ENCODE measurements around the gene ATP9B. TPM values are rescaled to one million over a fixed set of nuclear protein-coding genes. Genes with fewer than 3 reads are reported as not detected.
A peak's percentile ranks its signal among the peaks of the same experiment; 100 is the strongest.

ATP9B gene
- total and polyA plus RNA-seq, 8 donors = 29.2 to 41.5 (median 38.3) TPM

GRCh38 chr18:79368681-79369080, 299.5 kb downstream of the ATP9B start:
- peaks cover 0 to 35% of the 10 kb centered on the region in 2 donors for H3K36me3 ChIP-seq
- no peak for TF ChIP-seq CTCF (IDR thresholded peaks at IDR 0.05)
- ATAC-seq (peak; percentile 27), DNase-seq (no peak)
- H3K4me3 ChIP-seq = no peak overlapping the region
- H3K4me1 ChIP-seq = no peaks in the 10 kb centered on the region
- H3K9me3 ChIP-seq = no peaks in the 10 kb centered on the region
- intact Hi-C loops (cut with DNase I) = no loop called here
- no peak overlapping the region for H3K27ac ChIP-seq
- no peaks in the 10 kb centered on the region for H3K27me3 ChIP-seq

- H3K9me3 ChIP-seq = no peaks in the 10 kb centered on the region
- no peaks in the 10 kb centered on the region for H3K4me1 ChIP-seq
- ATAC-seq (no peak), DNase-seq (no peak)
- no peak for TF ChIP-seq CTCF (IDR thresholded peaks at IDR 0.05)
- H3K27me3 ChIP-seq = no peaks in the 10 kb centered on the region
- no peak overlapping the region for H3K4me3 ChIP-seq
- intact Hi-C loops (cut with DNase I) = no loop called here
- peaks cover 0 to 44% of the 10 kb centered on the region in 2 donors for H3K36me3 ChIP-seq
- H3K27ac ChIP-seq = no peak overlapping the region
These were observed 302.4 kb downstream of the ATP9B start for GRCh38 chr18:79371561-79372121.

GRCh38 chr18:79372461-79372860, 303.3 kb downstream of the ATP9B start:
- intact Hi-C loops (cut with DNase I) = no loop called here
- ATAC-seq (no peak), DNase-seq (no peak)
- TF ChIP-seq CTCF (IDR thresholded peaks at IDR 0.05) = no peak
- H3K4me3 ChIP-seq = no peak overlapping the region
- H3K9me3 ChIP-seq = no peaks in the 10 kb centered on the region
- no peaks in the 10 kb centered on the region for H3K4me1 ChIP-seq
- H3K36me3 ChIP-seq = peaks cover 0 to 52% of the 10 kb centered on the region in 2 donors
- no peak overlapping the region for H3K27ac ChIP-seq
- no peaks in the 10 kb centered on the region for H3K27me3 ChIP-seq

- H3K9me3 ChIP-seq = no peaks in the 10 kb centered on the region
- no peaks in the 10 kb centered on the region for H3K4me1 ChIP-seq
- intact Hi-C loops (cut with DNase I) = no loop called here
- peaks cover 0 to 53% of the 10 kb centered on the region in 2 donors for H3K36me3 ChIP-seq
- no peak overlapping the region for H3K4me3 ChIP-seq
- ATAC-seq = no peak
- no peak overlapping the region for H3K27ac ChIP-seq
- no peak for TF ChIP-seq CTCF (IDR thresholded peaks at IDR 0.05)
- no peak for DNase-seq
- H3K27me3 ChIP-seq = no peaks in the 10 kb centered on the region
These were observed 303.8 kb downstream of the ATP9B start for GRCh38 chr18:79372991-79373390.

- H3K9me3 ChIP-seq = no peaks in the 10 kb centered on the region
- no peaks in the 10 kb centered on the region for H3K27me3 ChIP-seq
- no peak for ATAC-seq
- DNase-seq = no peak
- no peak overlapping the region for H3K27ac ChIP-seq
- H3K36me3 ChIP-seq = peaks cover 0 to 60% of the 10 kb centered on the region in 2 donors
- H3K4me3 ChIP-seq = no peak overlapping the region
- TF ChIP-seq CTCF (IDR thresholded peaks at IDR 0.05) = no peak
- peaks cover 0 to 1% of the 10 kb centered on the region in 2 donors for H3K4me1 ChIP-seq
- intact Hi-C loops (cut with DNase I) = no loop called here
These were observed 304.5 kb downstream of the ATP9B start for GRCh38 chr18:79373736-79374135.
